CD4-positive, alpha-beta T cell treated with Interleukin-15 for 1 hour (primary cell): ENCODE data around the gene KRTAP2-4.
"Not testable (repeated sequence)": the region's sequence is repeated elsewhere in the genome, so short reads cannot be mapped to it uniquely, and the experiment has no call there.

Experiments
- DNase-seq: peaks from one replicate; pipeline ENCODE4 v3.0.0-alpha.2; 2020

KRTAP2-4 gene

DNA sequence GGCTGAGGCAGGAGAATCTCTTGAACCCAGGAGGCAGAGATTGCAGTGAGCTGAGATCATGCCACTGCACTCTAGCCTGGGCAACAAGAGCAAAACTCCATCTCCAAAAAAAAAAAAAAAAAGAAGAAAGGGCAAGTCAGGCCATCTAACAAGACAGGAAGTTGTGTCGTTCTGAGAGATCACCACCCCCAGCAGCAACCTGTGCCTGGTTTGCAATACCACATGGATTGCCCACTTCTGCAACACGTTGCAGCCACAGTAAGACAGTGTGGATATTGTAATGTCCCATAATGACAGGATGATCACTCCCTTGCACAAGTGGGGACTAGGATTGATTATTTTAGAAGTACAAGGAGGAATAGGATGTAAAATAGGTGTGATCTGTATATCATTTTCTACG, 3.4 kb upstream of the KRTAP2-4 start:
- DNase-seq: no peak

DNA sequence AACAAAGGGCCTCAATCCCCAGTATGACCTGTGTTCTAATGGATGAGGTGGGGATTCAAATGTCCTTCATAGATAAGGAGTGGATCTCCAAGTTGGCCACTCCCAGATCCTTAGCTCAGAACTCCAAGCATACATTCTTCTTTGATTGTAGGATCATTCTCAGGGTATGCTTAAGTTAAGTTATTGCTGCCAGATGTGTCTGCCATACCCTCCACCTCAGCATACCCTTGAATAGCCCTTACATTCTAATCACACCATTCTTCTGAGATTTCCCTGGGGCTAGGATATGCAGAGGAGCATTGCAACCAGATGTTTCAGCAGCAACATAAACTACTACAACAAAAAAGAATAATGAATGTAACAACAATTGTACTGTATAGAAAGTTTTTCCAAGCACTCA, 1.6 kb upstream of the KRTAP2-4 start:
- DNase-seq: no peak

DNA sequence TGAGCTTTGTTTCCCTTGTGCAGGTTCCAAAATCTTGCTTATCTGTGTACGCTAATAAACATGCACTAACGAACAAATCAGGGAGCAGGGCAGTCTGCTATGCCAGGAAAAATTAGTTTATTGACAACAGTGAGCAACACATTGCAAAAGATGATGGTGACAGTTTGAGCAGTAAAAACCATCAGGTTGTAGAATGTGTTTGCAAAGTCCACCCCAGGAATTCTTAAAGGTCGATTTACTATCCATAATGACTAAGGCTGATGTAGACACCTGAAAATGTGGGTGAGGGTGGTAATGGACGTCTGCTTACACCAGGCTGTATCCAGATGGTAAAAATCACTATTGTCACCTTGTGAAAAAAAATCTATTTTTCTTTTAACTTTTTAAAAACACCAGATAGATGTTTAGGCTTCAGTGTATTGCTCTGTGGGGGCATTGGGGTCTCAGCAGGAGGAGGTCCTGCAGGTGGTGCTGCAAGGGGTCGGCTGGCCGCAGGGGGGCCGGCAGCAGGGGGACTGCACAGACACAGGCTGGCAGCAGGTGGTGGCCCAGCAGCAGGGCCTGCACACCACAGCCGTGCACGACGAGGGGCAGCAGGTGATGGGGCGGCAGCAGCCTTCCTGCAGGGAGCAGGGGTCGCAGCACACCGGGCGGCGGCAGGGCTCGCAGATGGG, 526 bp downstream of the KRTAP2-4 start:
- DNase-seq: not testable (repeated sequence)

DNA sequence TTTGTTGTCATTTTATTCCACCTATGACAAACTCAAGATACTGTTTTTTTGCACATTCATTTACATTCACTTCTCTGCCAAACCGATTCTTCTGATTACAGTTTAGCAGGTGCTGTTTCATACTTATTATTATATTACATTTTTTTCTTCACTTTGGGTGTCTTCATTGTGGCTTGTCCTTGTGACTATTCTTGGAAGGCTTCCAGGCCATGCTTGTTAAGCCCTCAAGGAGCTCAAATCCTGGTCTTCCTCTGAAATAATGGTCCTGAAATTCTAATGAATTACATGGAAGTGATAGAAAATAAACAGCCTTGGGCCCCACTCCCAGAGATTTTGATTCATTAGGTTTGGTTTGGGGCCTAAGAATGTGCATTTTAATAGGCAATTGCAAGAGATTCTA, 1.4 kb downstream of the KRTAP2-4 start:
- DNase-seq: no peak

DNA sequence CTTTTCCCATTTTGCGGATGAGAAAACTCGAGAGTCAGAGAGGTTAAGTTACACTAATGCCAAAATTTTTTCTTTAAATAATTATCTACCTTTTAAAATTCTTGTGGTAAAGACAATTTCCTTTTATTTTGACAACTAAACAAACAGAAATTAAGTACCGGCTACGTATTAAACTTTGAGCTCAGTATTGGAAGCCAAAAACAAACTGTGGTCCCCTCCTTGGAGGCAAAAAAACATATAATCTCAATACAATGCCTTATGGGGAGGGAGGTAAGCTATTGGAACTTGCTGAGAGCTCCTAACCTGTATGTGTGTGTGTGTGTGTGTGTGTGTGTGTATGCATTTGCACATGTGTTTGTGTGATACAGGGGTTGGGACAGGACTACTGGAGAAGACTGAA, 2.2 kb downstream of the KRTAP2-4 start:
- DNase-seq: no peak

DNA sequence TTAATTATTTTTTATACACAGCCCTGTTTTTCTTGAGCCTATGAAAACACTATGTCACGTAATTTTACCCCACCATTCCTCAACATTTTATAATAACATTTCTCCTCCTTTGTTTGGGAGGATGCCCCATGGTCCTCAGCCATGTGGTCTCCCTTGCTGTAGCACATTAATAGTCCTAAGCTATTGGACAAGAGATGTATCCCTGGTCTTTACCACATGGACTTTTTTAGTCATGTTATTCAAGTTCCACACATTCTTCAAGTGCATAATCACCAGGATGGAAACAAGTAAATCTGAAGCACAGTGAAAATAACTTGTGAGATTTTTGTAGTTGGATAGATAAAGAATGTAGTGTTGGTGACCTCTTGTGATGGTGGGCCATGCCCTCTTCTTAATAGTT, 3.7 kb downstream of the KRTAP2-4 start:
- no peak for DNase-seq

DNA sequence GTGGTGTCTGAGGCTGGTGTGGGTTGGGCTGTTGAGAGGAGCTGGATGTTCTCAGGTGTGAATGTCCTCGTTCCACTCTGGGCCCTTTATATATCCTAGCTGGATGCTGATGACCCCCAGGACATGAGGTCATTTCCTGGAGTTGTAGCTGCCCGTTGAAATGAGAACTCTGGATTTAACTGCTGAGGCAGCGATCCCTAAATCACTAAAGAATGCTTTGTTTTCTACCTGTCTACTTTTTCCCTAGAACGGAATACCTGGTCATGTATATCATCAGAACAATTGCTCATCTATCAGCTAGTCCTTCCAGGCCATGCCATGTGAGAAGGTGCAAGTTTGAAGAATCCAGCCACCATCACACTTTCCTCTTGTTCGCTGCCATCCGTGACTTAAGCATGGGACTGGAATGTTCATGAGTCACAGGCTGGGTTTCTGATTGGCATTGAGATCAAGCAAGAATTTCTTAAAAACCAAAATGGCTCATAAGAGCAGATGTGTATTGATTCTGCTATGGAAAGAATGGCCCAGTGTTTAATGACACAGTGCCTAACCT, 5.6 kb downstream of the KRTAP2-4 start, which contains the start of gene KRTAP2-3:
Gene KRTAP2-3, minus strand, starts transcription at position 63 of the 553 bp plus-strand sequence. CDS start 64 bp downstream, outside the sequence.
- DNase-seq: no peak

DNA sequence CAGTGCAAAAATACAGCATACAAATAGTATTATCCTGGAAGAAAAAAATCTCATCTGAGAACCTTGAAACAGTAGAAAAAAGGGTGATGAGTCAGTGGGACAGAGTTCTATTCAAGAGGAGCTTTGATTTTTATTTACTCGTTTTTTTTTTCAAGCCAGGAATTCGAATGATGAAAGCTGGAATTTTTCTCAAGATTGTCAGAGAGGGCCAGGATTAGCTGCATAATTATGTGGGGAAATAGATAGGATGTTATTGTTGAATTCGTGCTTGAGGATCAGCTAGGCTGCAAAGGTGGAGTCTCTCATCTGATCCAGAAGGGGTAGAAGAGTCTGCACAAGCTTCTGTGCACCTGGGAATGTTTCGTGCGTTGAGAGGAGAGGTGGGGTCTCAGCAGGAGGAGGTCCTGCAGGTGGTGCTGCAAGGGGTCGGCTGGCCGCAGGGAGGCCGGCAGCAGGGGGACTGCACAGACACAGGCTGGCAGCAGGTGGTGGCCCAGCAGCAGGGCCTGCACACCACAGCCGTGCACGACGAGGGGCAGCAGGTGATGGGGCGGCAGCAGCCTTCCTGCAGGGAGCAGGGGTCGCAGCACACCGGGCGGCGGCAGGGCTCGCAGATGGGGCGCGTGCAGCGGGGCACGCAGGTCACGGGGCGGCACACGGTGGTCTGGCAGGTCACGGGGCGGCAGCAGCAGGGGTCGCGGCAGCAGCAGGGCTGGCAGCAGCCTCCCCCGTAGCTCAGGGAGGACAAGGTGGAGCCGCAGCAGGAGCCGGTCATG, 6.2 kb downstream of the KRTAP2-4 start:
- DNase-seq: not testable (repeated sequence)

DNA sequence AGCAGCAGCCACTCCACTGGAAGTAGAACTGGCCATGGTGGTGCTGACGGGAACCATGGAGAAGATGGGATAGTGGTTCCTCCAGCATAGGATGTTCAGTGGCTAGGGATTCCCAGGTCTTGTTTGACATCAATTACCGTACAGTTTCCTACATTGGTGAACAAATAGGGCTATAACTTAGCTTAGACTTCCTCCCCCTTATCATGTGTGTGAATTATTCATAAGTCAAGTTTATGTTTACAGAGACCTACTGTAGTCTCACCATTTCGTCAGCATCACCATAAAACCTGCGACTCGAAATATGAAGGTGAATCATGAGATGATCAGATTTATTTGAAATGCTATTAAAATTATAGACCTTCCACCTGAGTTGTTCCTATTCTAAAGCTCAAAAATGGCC, 6.9 kb downstream of the KRTAP2-4 start:
- DNase-seq: no peak

DNA sequence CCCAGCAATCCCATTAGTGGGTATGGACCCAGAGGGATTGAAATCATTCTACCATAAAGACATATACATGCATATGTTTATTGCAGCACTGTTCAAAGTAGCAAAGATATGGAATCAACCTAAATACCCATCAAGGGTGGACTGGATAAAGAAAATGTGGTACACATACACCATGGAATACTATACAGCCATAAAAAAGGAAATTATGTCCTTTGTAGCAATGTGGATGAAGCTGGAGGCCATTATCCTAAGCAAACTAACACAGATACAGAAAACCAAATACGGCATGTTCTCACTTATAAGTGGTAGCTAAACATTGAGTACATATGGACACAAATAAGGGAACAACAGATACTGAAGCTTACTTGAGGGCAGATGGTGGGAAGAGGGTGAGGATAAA, 8.1 kb downstream of the KRTAP2-4 start:
- no peak for DNase-seq

DNA sequence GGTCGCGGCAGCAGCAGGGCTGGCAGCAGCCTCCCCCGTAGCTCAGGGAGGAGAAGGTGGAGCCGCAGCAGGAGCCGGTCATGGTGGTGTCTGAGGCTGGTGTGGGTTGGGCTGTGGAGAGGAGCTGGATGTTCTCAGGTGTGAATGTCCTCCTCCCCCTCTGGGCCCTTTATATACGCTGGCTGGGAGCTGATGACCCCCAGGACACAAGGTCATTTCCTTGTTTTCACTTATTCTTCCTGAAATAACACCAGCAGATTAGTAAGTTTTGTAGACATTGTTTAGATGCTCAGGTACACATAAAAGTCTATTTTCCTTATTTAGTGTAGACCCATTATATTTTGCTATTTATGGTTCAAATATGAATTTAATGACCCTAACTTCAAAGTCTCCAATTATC, 10.5 kb downstream of the KRTAP2-4 start, which contains the start of gene KRTAP2-2:
Gene KRTAP2-2, minus strand, starts transcription at position 101 of the 400 bp plus-strand sequence. Its CDS starts 19 bp downstream, at position 82.
- not testable (repeated sequence) for DNase-seq

DNA sequence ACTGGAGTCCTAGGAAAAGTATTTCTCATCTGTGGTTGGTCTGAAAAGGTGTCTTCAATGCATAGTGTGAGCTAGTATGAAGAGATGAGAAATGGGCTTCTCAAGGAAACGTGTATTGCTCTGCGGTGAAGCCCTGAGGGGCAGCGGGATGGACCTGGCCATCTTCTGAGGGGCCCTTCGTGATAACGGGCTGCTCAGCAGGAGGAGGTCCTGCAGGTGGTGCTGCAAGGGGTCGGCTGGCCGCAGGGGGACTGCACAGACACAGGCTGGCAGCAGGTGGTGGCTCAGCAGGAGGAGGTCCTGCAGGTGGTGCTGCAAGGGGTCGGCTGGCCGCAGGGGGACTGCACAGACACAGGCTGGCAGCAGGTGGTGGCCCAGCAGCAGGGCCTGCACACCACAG, 11.1 kb downstream of the KRTAP2-4 start:
- not testable (repeated sequence) for DNase-seq

DNA sequence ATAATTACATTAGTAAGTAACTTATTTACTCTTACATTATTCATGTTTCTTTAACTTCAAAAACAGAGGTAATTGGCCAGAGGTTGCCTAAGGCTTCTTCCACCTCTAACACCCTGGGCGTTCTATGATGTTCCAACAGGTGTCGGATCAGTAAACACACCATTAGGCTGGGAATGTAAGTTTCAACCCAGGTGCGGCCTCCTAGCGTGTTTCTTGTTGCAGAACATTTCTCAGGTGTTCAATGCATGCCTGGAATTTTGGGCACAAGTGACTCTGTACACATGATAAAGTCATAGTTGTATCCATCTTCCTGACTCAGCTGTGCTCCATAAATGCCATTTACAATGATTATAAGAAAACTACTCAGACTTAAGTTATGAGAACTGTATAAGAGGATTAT, 11.7 kb downstream of the KRTAP2-4 start:
- DNase-seq: no peak

DNA sequence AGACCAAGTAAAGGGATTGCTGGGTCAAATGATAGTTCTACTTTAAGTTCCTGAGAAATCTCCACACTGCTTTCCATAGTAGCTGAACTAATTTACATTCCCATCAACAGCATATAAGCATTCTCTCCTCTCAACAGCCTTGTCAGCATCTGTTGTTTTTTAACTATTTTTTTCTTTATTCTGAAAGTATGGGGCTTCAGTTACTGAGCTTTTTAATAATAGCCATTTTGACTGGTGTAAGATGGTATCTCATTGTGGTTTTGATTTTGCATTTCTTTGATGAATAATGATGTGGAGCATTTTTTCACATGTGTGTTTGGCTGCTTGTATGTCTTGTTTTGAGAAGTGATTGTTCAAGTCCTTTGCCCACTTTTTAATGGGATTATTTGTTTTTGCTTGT, 13.1 kb downstream of the KRTAP2-4 start:
- DNase-seq: no peak

DNA sequence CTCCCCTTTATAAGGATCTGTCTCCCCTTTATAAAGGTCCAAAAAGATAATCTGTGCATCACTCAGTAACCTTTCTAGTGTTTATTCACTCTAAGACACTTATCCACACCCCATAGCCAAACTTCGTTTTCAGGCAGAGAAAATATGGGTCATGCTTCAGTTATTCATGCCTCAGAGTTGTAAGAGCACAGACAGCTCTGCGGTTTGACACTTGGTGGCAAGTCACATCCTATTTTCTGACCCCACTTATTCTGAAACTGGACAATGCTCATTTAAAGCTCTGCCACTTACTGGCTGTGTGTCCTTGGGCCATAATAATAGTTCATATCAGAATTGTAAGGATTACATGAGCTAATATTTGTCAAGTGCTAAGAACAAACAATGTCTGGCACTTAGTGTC, 16.6 kb downstream of the KRTAP2-4 start:
- DNase-seq: no peak

DNA sequence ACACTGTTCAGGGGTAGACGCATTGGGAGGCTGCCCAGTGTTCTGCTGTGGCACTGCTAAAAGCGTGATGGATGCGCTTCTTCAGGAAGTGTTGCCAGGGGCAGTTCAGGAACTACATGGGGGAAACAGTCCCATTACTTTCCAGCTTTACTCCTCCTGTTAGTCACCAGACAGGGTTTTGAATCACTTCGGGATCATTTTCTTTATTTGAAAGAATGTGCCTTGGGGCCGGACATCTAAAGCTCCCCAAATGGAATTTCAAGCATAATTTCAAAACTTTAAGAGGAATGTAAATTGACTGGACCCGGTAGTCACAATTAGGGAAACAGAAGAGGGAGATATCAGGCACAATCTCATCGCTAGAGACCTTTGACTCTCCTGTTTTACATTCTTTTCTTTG, 17.2 kb downstream of the KRTAP2-4 start:
- no peak for DNase-seq

DNA sequence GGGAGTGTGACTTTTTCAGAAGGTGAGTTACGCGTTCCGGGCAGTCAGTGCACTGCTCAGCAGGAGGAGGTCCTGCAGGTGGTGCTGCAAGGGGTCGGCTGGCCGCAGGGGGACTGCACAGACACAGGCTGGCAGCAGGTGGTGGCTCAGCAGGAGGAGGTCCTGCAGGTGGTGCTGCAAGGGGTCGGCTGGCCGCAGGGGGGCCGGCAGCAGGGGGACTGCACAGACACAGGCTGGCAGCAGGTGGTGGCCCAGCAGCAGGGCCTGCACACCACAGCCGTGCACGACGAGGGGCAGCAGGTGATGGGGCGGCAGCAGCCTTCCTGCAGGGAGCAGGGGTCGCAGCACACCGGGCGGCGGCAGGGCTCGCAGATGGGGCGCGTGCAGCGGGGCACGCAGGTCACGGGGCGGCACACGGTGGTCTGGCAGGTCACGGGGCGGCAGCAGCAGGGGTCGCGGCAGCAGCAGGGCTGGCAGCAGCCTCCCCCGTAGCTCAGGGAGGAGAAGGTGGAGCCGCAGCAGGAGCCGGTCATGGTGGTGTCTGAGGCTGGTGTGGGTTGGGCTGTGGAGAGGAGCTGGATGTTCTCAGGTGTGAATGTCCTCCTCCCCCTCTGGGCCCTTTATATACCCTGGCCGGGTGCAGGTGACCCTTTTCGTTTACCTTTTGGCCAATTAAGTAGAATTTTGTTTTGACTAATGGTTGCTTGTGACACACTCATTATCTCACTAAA, 18.8 kb downstream of the KRTAP2-4 start, which contains the start of gene KRTAP2-1:
Gene KRTAP2-1, minus strand, starts transcription at position 582 of the 731 bp plus-strand sequence. Its CDS starts 49 bp downstream, at position 533.
- not testable (repeated sequence) for DNase-seq

DNA sequence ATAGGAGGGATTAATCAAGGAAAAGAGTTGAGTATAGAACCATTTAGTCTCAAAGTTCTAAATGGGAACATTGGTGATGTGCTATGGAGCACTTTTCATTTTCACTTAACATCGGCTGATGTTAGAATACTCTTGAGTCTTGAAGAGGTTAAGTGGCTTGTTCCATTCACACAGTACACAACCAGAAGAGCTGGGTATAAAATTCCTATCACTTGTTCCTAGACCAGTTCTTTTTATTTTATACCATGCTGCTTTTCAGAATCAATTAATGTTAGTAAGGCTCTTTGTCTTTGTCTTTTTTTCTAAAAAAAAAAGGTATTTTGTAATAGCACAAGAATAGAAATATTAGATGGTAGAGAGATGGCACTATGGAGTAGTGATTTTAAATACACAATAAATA, 22.7 kb downstream of the KRTAP2-4 start:
- no peak for DNase-seq

DNA sequence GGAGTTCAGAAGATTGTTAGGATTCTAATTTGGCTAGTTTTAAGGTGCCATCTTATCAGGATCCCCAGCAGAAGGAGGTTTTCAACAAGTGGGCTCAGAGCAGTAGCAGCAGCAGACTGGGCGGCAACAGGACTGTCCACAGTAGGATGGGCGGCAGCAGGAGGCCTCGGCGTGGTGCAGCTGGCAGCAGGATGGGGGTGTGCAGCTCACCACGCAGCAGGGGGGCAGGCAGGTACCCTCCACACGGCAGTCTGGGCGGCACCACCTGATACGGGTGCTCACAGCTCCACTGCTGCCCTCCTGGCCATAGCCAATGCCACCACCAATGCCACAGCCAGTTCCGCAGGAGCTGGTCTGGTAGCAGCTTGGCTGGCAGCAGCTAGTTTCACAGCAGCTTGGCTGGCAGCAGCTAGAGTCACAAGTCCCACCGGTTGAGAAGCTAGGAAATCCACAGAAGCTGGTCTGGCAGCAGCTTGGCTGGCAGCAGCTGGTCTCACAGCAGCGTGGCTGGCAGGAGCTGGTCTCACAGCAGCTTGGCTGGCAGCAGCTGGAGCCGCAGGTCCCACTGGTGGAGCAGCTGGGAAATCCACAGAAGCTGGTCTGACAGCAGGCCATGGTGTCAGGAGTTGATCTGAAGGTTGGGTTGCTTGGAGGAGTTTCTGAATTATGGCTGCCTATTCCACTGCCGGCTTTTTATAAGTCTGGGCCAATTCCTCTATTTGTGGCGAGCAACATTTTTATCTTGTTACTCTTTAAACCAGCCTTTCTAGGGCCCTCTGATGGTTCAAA, 24.7 kb downstream of the KRTAP2-4 start, which contains the start of gene KRTAP1-1:
Gene KRTAP1-1, minus strand, starts transcription at position 668 of the 789 bp plus-strand sequence. Its CDS starts 53 bp downstream, at position 615.
- not testable (repeated sequence) for DNase-seq

DNA sequence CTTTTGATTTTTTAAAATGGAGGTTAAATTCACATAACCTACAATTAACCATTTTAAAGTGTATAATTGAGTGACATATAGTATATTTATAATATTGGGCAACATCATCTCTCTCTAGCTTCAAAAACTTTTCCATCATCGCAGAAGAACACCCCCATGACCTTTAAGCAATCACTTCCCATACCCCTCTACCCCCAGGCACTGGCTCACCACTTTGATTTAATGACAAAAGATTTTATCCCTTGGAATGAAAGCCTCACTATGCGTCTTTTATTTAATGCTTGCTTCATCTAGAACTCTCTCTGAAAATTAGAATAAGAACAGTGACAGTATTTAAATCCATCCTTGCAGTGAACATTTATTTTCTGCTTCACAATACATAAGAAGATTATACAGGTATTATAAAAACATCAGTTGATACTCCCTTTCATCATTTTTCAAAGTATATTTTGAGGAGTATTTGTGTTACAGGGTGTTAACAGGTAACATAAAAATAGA, 27.8 kb downstream of the KRTAP2-4 start:
- no peak for DNase-seq

DNA sequence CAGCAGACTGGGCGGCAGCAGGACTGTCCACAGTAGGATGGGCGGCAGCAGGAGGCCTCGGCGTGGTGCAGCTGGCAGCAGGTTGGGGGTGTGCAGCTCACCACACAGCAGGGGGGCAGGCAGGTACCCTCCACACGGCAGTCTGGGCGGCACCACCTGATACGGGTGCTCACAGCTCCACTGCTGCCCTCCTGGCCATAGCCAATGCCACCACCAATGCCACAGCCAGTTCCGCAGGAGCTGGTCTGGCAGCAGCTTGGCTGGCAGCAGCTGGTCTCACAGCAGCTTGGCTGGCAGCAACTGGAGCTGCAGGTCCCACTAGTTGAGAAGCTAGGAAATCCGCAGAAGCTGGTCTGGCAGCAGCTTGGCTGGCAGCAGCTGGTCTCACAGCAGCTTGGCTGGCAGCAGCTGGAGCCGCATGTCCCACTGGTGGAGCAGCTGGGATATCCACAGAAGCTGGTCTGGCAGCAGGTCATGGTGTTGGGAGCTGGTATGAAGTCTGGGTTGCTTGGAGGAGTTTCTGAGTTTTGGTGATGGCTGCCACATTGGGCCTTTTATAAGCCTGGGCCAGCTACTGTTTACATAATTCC, 31.2 kb downstream of the KRTAP2-4 start, which contains the start of gene KRTAP1-3:
Gene KRTAP1-3, minus strand, starts transcription at position 529 of the 590 bp plus-strand sequence. Its CDS starts 53 bp downstream, at position 476.
- not testable (repeated sequence) for DNase-seq
